OCI-LY7 (cell line): Measurements from ENCODE around the gene AFF3.
"Not testable (repeated sequence)": the region's sequence is repeated elsewhere in the genome, so short reads cannot be mapped to it uniquely, and the experiment has no call there.

Experiments used
- CTCF ChIP-seq: fragments of 200-600 bp; sonication (generic); conservative IDR thresholded peaks from 2 replicates; pipeline ENCODE4 v1.5.1; 2014; ENCODE audit warnings: mild to moderate bottlenecking, antibody characterized with exemption, low read length, moderate library complexity, mixed read lengths
- EZH2phosphoT487 ChIP-seq: fragments of 200-600 bp; sonication (generic); IDR thresholded peaks from 2 replicates; pipeline ENCODE4 v1.6.1; 2018; ENCODE audit warnings: low read depth, borderline replicate concordance, mild to moderate bottlenecking, mixed run types, antibody characterized with exemption, low read length, moderate library complexity, mixed read lengths

- not testable (repeated sequence) for TF ChIP-seq CTCF, EZH2phosphoT487
These were observed 50.6 kb downstream of the AFF3 start for GRCh38 chr2:100091807-100092206.
